Large intestine (tissue), 3 donors: Measurements from ENCODE around the gene NFKBIB. TPM values are rescaled to one million over a fixed set of nuclear protein-coding genes. Genes with fewer than 3 reads are reported as not detected.
A peak's percentile ranks its signal among the peaks of the same experiment; 100 is the strongest.
"Not testable (repeated sequence)": the region's sequence is repeated elsewhere in the genome, so short reads cannot be mapped to it uniquely, and the experiment has no call there.

Source experiments
- DNase-seq, 2 donors: peaks; one replicate each; pipeline versions ENCODE4 v3.0.0 to v3.0.0-alpha.2; 2013
- H3K27ac ChIP-seq: one replicate; pipeline ENCODE4 v1.5.1; 2013; ENCODE audit warnings: low read length
- H3K27me3 ChIP-seq: 2 replicates; pipeline ENCODE4 v1.6.1; 2013; ENCODE audit warnings: low read length; ENCODE audit not compliant: control insufficient read depth, insufficient read depth
- H3K36me3 ChIP-seq: 2 replicates; pipeline ENCODE4 v1.6.1; 2013; ENCODE audit warnings: low read length; ENCODE audit not compliant: control insufficient read depth, insufficient read depth
- H3K4me1 ChIP-seq: one replicate; pipeline ENCODE4 v1.6.1; 2013; ENCODE audit warnings: low read length; ENCODE audit not compliant: control insufficient read depth, insufficient read depth
- H3K4me3 ChIP-seq: one replicate; pipeline ENCODE4 v1.5.1; 2013; ENCODE audit warnings: low read length
- H3K9me3 ChIP-seq: one replicate; pipeline ENCODE4 v1.6.1; 2013; ENCODE audit warnings: mild to moderate bottlenecking, low read depth, low read length, moderate library complexity; ENCODE audit not compliant: control insufficient read depth
- WGBS: methylation state at CpG from one replicate; pipeline ENCODE4 v1.1.5; 2013; ENCODE audit warnings: low lambda C conversion rate; ENCODE audit not compliant: insufficient coverage; 5-methylcytosine and 5-hydroxymethylcytosine counted together
- polyA plus RNA-seq: library from polyadenylated mRNA; unstranded; fragments of 120-200 nt; gene quantifications from one replicate; pipeline ENCODE4 v1.2.1, GENCODE V29; 2013

NFKBIB gene
- polyA plus RNA-seq, 1 donor: 15.0 TPM

GRCh38 chr19:38928391-38929001, 28.7 kb downstream of the NFKBIB start:
- Histone ChIP-seq H3K27ac (no peak overlapping the region), H3K9me3 (peaks cover 5% of the 10 kb centered on the region), H3K36me3 (peaks cover 31% of the 10 kb centered on the region), H3K4me1 (peaks cover 6% of the 10 kb centered on the region), H3K27me3 (no peaks in the 10 kb centered on the region), H3K4me3 (no peak overlapping the region)
- WGBS: 100% methylated on average over 3 of the region's 4 CpGs
- DNase-seq: no peak

GRCh38 chr19:38929929-38930775, 30.4 kb downstream of the NFKBIB start, which contains the start of gene SARS2:
Gene SARS2, minus strand, starts transcription at chr19:38930763. Its CDS starts 27 bp downstream, at chr19:38930736.
- DNase-seq: peak in 1 of 2 donors; percentile 92
- H3K4me3 ChIP-seq: peak within 1 kb of the TSS; percentile 88
- no peaks in the 10 kb centered on the region for H3K27me3 ChIP-seq
- H3K4me1 ChIP-seq: peaks cover 6% of the 10 kb centered on the region
- peaks cover 19% of the 10 kb centered on the region for H3K36me3 ChIP-seq
- H3K27ac ChIP-seq: peak within 1 kb of the TSS; percentile 83
- no CpG with 5 or more reads among the region's 49 CpGs for WGBS
- peaks cover 10% of the 10 kb centered on the region for H3K9me3 ChIP-seq

GRCh38 chr19:38930776-38931520, 31.2 kb downstream of the NFKBIB start, which contains the start of gene MRPS12:
Gene MRPS12, plus strand, starts transcription at chr19:38930944. Its CDS starts 351 bp downstream, at chr19:38931295.
- Histone ChIP-seq H3K4me1 (peaks cover 6% of the 10 kb centered on the region), H3K27me3 (no peaks in the 10 kb centered on the region), H3K36me3 (peaks cover 17% of the 10 kb centered on the region), H3K4me3 (peak within 1 kb of the TSS; percentile 88), H3K27ac (peak within 1 kb of the TSS; percentile 83), H3K9me3 (peaks cover 10% of the 10 kb centered on the region)
- WGBS: no CpG with 5 or more reads among the region's 40 CpGs
- peak; percentile 99 for DNase-seq

GRCh38 chr19:38931521-38931793, 31.7 kb downstream of the NFKBIB start:
- no CpG with 5 or more reads among the region's 8 CpGs for WGBS
- DNase-seq: no peak

GRCh38 chr19:38932425-38933179, 32.8 kb downstream of the NFKBIB start:
- WGBS: no CpG with 5 or more reads among the region's 29 CpGs
- H3K4me1 ChIP-seq: peaks cover 6% of the 10 kb centered on the region
- peaks cover 10% of the 10 kb centered on the region for H3K9me3 ChIP-seq
- no peak overlapping the region for H3K27ac ChIP-seq
- no peaks in the 10 kb centered on the region for H3K27me3 ChIP-seq
- peak in 1 of 2 donors; percentile 31 for DNase-seq
- H3K36me3 ChIP-seq: peaks cover 14% of the 10 kb centered on the region
- H3K4me3 ChIP-seq: no peak overlapping the region

More at GRCh38 chr19:38931521-38931793, 31.7 kb downstream of the NFKBIB start:
- Histone ChIP-seq H3K9me3 (peaks cover 10% of the 10 kb centered on the region), H3K4me1 (peaks cover 6% of the 10 kb centered on the region), H3K4me3 (peak overlapping the region; percentile 88), H3K36me3 (peaks cover 14% of the 10 kb centered on the region), H3K27ac (no peak overlapping the region), H3K27me3 (no peaks in the 10 kb centered on the region)

GRCh38 chr19:38933544-38933943, 33.8 kb downstream of the NFKBIB start:
- WGBS: no CpG with 5 or more reads among the region's 4 CpGs
- peaks cover 6% of the 10 kb centered on the region for H3K4me1 ChIP-seq
- H3K27ac ChIP-seq: no peak overlapping the region
- peaks cover 10% of the 10 kb centered on the region for H3K9me3 ChIP-seq
- peaks cover 14% of the 10 kb centered on the region for H3K36me3 ChIP-seq
- no peak overlapping the region for H3K4me3 ChIP-seq
- no peak for DNase-seq
- no peaks in the 10 kb centered on the region for H3K27me3 ChIP-seq

GRCh38 chr19:38939957-38940356, 40.2 kb downstream of the NFKBIB start:
- Histone ChIP-seq H3K9me3 (peaks cover 1% of the 10 kb centered on the region), H3K36me3 (peaks cover 18% of the 10 kb centered on the region), H3K4me1 (no peaks in the 10 kb centered on the region), H3K4me3 (no peak overlapping the region), H3K27me3 (no peaks in the 10 kb centered on the region), H3K27ac (no peak overlapping the region)
- 67% methylated on average over 1 of the region's 5 CpGs for WGBS
- DNase-seq: no peak

GRCh38 chr19:38941466-38941865, 41.7 kb downstream of the NFKBIB start:
- peaks cover 27% of the 10 kb centered on the region for H3K36me3 ChIP-seq
- H3K4me1 ChIP-seq, DNase-seq, H3K9me3 ChIP-seq, H3K27me3 ChIP-seq, H3K4me3 ChIP-seq, H3K27ac ChIP-seq: not testable (repeated sequence)
- no CpG with 5 or more reads among the region's 5 CpGs for WGBS

GRCh38 chr19:38941979-38942378, 42.2 kb downstream of the NFKBIB start:
- Histone ChIP-seq H3K4me1 (no peaks in the 10 kb centered on the region), H3K36me3 (peaks cover 32% of the 10 kb centered on the region), H3K9me3 (no peaks in the 10 kb centered on the region), H3K27me3 (no peaks in the 10 kb centered on the region), H3K27ac (no peak overlapping the region), H3K4me3 (no peak overlapping the region)
- no peak for DNase-seq
- no CpG with 5 or more reads among the region's 2 CpGs for WGBS
